HG02759 (cell line): Measurements from ENCODE around the gene HOXC9.

ENCODE experiments used
- ATAC-seq: cut with Tn5 transposase; IDR thresholded peaks from one replicate; pipeline ENCODE4 v1.9.1; 2021; ENCODE audit warnings: mild to moderate bottlenecking, moderate library complexity; ENCODE audit not compliant: unreplicated experiment

Gene HOXC9

DNA sequence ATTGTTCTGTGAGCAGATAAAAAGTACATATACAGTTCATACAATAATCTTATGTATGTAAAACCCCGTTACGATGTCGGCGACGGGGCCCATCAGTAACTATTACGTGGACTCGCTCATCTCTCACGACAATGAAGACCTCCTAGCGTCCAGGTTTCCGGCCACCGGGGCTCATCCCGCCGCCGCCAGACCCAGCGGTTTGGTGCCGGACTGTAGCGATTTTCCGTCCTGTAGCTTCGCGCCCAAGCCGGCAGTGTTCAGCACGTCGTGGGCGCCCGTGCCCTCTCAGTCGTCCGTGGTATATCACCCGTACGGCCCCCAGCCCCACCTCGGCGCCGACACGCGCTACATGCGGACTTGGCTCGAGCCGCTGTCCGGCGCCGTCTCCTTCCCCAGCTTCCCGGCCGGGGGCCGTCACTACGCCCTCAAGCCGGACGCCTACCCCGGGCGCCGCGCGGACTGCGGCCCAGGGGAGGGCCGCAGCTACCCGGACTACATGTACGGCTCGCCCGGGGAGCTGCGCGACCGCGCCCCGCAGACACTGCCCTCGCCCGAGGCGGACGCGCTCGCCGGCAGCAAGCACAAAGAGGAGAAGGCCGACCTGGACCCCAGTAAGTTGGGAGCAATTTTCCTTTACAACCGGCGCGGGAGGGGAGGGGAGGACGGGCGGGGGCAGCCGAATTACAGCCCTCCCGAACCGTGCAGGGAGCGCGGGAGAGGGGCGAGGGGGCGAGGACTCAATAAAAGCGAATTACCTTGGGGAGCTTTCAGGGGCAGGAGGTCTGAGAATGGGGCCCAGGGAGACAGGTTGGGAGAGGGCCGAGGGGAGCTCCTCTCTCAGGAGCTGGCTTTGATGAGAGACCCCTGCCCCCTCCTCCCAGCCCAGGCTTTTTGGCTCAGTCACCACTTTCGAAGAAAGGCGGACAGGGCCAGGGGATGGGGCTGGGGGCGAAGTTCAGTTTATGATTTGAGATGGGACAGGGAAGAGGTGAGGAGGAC lies at the start of gene HOXC9:
TSS of gene HOXC9 (plus strand) at position 46 of the 999 bp plus-strand sequence. CDS start at position 74, 28 bp downstream.
- ATAC-seq, result no peak

DNA sequence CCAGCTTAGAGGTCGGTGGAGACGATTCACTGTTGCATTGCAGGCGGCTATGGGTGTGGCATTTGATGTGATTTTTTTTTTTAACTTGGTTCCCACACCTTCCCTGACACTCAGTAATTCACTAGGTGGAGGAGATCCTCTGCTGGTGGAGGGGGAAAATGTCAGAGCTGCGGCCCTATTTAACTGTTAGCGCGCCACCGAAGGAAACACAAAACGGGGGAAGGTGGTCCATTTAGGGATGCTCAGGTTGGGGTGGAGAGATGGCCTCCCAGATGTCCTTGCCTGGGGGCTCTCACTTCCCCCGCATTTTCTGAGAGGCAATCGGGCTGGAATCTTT lies 49.6 kb upstream of the HOXC9 start:
- ATAC-seq, result no peak

GRCh38 chr12:53950789-53951576 lies 49.0 kb upstream of the HOXC9 start:
- no peak for ATAC-seq

DNA sequence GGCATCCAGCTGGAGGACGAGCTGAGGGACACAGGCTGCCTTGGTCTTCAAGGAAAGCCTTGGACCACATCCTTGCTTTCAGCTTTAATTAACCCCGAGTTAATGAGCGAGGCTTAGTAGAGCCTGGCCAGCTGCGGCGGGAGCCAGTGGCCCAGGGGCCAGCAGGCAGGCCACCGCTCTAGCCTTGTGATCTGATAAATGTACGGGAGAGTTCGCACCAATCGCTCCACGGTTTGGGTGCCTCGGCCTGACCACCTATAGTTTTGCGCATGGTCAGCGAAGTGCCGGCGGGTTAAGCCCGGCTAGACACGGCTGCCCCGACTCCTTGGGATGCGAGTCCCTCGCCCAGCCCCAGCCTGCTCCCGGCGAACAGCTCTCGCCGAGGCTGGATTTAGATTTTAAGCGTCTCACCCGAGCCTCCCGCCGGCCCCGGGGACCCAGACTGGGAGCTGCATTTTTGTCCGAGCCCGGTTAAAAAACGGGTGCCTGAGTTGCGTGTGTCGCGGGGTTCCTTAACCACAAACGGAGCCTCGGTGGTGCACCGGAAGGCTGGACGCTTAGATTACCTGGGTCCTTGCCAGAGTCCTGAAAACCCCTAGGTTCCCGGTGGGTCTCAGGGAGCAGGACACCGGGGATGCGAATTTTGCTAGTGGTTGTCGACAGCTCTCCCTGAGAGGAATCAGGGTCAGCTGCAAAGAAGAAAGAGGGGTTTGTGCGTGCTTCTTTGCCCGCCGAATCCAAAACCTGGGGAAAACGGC lies 48.2 kb upstream of the HOXC9 start:
- ATAC-seq, result no peak

- no peak for ATAC-seq
Observed at GRCh38 chr12:53952335-53952694, 47.6 kb upstream of the HOXC9 start.

- ATAC-seq, result no peak
Observed at GRCh38 chr12:53952871-53953734, 46.9 kb upstream of the HOXC9 start.

DNA sequence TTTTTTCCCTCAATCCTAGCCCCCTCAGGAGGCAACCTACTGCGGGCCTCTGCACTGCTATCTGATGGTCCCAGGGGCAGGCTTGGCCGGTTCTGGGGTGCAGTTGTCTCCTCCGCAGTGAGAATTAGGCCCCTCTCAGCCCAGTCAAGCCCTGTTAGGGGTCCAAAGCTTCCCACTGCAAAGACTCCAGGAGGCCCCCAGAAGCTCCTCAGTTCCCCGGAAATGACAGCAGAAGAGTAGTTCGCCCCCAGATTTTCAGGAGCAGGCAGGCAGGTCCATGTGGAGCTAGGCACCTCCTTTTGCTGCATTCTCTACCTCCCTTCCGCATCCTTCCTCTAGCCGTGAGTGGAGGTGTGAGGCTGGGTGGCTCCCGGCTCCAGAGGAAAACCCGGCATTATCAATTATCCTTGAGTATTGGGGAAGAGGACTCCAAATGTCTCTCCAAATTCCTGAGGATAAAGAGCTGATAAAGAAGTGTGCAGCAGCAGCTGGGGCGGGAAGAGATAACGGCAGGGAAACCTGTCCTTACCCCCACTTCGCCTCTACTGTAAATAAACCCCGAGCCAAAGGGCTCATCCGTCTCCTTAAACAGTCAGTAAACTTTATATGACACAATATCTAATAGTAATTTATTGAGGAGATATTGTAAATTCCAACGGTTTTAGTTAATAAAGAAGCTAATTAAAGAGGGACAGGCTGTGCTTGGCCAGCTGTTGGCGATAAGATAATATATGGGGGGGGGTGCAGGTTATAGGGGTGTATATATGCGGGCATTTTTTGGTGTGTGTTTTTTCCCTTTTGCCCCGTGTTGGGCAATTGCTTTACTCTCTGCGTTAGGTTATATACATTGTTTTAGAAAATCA lies 45.9 kb upstream of the HOXC9 start:
- no peak for ATAC-seq

- no peak for ATAC-seq
Observed at GRCh38 chr12:53954694-53955035, 45.3 kb upstream of the HOXC9 start, which contains the start of gene HOXC12. Gene HOXC12, plus strand, starts transcription at chr12:53954903. Its CDS starts 27 bp downstream, at chr12:53954930.

- ATAC-seq, result no peak
Observed at GRCh38 chr12:53955036-53955775, 44.8 kb upstream of the HOXC9 start.

DNA sequence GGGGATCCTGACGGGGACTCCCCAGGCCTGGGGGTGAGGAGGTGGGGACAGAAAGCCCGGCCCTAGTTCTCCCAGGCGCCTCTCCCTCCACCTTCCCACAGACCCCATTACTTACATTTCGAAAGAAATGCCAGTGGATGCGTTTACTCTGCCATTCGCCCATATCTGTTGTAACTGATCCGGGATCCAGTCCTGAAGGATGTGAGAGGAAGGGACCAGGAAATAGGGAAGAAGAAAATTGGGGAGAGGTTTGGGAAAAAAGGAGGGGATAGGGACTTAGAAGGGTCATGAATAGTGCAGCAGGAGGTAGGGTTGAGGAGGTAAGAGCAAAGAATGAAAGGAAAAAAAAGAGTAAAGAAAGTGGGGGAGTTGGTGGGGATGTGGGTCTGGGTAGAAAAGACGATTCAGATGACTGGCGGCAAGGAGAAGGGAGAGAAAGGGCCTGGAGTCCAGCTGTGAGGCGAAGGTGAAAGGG lies 44.1 kb upstream of the HOXC9 start:
- no peak for ATAC-seq

DNA sequence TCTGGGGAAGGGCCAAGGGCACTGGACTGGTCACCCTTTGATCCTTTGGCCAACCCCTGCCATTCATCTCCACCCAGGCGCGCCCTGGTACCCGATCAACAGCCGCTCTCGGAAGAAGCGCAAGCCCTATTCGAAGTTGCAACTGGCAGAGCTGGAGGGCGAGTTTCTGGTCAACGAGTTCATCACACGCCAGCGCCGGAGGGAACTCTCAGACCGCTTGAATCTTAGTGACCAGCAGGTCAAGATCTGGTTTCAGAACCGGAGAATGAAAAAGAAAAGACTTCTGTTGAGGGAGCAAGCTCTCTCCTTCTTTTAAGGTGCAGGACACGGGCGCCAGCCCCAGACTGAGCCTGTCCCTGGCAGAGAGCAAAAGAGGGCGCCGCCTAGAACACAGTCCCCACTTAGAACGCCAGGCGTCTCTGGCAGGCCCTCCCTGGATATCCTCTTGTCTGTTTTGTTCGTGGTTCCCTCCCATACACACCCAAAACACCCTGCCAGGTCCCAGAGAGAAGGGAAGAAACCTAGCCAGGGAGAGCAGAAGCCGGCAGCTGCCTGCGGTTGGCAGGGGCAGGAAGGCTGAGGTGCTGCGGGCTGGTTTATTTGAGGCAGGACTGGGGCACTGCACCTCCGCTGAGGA lies 43.6 kb upstream of the HOXC9 start:
- no peak for ATAC-seq

GRCh38 chr12:53956914-53957536 lies 42.9 kb upstream of the HOXC9 start:
- no peak for ATAC-seq

GRCh38 chr12:53958128-53958527 lies 41.8 kb upstream of the HOXC9 start:
- ATAC-seq, result no peak

DNA sequence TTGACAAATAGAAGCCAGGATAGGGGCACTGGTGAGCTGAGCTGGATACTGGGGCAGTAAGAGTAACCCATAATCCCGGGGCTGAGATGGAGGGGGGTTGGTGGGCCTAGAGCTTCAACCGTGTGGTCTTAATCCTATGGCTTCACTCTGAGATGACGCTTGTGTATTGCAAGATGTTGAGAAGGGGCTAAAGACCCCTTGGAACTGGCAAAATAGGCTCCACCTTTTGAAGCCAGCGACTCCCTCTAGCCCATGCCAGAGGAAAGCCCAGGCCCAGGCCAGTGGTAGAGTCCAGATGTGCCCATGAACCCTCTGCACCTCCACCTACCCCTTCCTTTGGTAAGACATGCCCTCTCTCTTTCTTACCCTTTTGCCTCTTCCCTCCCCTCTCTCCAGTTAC lies 40.6 kb upstream of the HOXC9 start:
- ATAC-seq, result no peak

GRCh38 chr12:53960187-53961024 lies 39.6 kb upstream of the HOXC9 start:
- ATAC-seq, result no peak

DNA sequence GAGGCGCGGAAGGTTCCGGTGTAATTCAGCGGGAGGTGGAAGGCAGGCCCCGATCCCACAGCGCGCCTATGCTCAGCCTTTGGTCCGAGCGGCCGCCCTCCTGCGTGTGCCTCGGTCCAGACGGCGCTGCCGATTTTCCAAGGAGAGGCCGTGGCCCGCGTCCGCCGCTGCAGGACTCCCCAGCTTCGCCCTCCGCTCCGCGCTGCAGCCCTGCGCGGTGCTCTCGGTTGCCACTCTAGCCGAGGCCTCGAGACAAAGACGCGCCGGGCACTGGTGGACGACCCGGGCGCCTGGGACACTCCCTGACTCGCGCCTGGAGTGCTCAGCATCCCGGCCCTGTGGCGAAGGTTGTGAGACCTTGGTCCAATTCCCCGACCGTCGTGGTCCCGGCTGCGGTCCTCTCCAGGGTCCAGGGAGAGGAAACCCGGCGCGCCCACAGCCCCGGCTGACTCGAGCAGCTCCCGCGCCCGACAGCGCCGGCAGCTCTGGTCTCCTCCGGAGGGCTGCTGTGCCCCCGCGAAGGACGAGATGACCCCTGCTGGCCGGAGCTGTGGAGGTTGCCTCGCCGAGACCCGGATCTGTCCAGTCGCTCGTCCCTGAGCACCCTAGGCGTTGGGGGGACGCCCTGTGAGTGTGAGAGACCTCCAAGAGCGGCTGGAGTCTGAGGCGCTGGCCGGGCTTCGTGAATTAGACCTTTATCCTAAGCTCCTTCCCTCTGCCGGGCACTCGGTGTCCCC lies 38.8 kb upstream of the HOXC9 start:
- no peak for ATAC-seq
